ENCODE data around the gene MAFG.
A peak's percentile ranks its signal among the peaks of the same experiment; 100 is the strongest.

Gene MAFG

DNA sequence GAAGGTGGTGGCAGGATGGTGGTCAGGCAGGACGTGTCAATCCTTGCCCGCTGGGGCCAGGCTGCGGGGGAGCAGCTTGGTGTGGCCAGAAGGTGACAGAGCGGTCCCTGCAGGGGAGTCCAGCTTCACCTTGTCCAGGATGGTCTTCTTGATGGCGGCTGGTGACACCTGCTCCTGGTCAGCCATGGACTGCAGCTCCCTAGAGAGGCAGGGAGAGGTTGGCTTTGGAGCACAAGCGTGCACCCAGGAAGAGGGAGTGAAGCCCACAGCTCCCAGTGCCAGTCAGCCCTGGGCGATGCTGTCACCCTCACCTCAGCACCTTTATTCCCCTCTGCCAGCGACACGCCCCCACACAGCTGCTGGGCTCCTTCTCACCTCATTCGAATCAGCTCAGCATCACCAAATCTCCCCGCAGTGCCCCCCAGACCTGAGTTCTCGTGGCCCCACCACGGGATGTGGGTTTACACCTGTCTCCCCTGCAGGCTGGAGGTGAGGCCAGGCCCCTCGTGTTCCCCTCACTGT is 5.7 kb upstream of the MAFG start:
- H3K4me3 ChIP-seq (ENCODE audit: low read depth, low read length), result no peak overlapping the region
- H3K9ac ChIP-seq (ENCODE audit: low read depth, low read length), result no peak overlapping the region
- H3K27me3 ChIP-seq (ENCODE audit: control insufficient read depth, insufficient read depth, low read length), result peaks cover 11% of the 10 kb centered on the region; the same call in 1 of the 2 replicates
- no peak overlapping the region for H3K27ac ChIP-seq (ENCODE audit: low read depth, low read length)
- no peaks in the 10 kb centered on the region for H3K9me3 ChIP-seq (ENCODE audit: control insufficient read depth, insufficient read depth, low read length)
- no peaks in the 10 kb centered on the region for H3K4me1 ChIP-seq (ENCODE audit: control insufficient read depth, insufficient read depth, low read length)
- H3K36me3 ChIP-seq (ENCODE audit: control insufficient read depth, insufficient read depth, low read length), result peaks cover 26% of the 10 kb centered on the region

DNA sequence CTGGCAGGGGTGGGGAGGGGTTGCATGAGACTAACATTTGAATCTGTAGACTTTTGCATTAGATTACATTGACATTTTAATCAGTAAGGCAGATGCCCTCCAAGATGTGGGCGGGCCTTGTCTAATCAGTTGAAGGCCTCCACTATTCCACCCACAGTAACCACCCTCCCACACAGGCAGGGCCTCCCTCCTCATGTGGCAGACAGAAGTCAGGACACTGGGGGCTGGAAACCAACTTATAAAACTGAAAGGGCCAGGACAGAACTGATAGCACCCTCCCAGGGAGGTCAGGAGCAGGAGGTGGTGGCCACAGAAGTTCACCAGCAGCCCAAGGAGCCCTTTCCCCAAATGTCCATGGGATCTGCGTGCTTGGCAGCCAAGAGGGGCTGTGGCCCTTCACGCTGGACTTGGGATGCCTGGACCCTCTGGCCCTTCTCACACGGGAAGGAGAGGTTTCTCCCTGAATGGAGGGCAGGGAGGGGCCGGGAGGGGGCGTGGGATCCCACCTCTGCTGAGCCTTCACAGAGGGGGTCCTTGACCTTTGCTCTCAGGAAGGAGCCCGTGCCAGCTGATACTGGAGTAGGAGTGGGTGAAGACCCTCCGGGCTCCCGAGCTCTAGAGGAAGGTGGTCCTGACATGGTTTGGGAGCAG is 4.9 kb upstream of the MAFG start:
- Histone ChIP-seq H3K4me1 (ENCODE audit: control insufficient read depth, insufficient read depth, low read length) (no peaks in the 10 kb centered on the region), H3K27me3 (ENCODE audit: control insufficient read depth, insufficient read depth, low read length) (peaks cover 12% of the 10 kb centered on the region; the same call in 1 of the 2 replicates), H3K9me3 (ENCODE audit: control insufficient read depth, insufficient read depth, low read length) (no peaks in the 10 kb centered on the region), H3K27ac (ENCODE audit: low read depth, low read length) (no peak overlapping the region), H3K4me3 (ENCODE audit: low read depth, low read length) (no peak overlapping the region), H3K9ac (ENCODE audit: low read depth, low read length) (no peak overlapping the region), H3K36me3 (ENCODE audit: control insufficient read depth, insufficient read depth, low read length) (peaks cover 26% of the 10 kb centered on the region)

DNA sequence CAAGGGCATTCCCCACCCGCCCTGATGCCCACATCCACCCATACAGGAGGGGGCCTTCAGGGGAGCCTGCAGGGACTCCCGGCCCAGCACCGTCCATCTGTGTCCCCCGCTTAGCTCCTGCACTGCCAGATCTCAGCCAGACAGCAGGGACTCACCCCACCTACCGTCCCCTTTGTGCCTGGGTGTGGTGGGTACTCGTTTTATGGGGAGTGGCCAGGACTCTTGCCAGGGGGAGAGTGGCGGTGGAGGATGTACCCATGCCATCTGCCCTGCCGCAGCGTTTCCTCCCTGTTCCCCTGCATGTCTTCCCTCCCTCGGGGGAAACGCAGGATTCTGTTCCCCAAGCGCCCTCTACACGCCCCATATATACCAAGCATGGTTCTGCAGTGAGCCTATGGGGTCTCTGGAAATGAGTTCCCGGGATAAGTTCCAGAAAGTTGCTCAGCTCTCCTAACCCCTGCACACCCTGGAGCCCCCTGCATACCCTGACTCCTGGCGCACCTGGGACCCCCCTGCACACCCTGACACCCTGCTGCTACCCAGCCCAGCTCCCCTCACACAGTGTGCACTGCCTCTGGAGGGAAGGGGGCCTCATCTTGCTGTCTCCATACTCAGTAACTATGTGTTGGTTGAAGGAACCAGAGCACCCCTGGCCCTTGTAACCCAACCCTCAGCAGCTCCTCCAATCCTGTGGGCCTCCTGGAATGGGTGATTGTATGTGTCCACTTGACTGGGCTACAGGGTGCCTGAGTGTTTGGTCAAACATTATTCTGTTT is 4.2 kb upstream of the MAFG start:
- Histone ChIP-seq H3K27ac (ENCODE audit: low read depth, low read length) (no peak overlapping the region), H3K4me1 (ENCODE audit: control insufficient read depth, insufficient read depth, low read length) (no peaks in the 10 kb centered on the region), H3K27me3 (ENCODE audit: control insufficient read depth, insufficient read depth, low read length) (peaks cover 12% of the 10 kb centered on the region; the same call in 1 of the 2 replicates), H3K36me3 (ENCODE audit: control insufficient read depth, insufficient read depth, low read length) (peaks cover 26% of the 10 kb centered on the region), H3K9me3 (ENCODE audit: control insufficient read depth, insufficient read depth, low read length) (no peaks in the 10 kb centered on the region), H3K4me3 (ENCODE audit: low read depth, low read length) (no peak overlapping the region), H3K9ac (ENCODE audit: low read depth, low read length) (no peak overlapping the region)

DNA sequence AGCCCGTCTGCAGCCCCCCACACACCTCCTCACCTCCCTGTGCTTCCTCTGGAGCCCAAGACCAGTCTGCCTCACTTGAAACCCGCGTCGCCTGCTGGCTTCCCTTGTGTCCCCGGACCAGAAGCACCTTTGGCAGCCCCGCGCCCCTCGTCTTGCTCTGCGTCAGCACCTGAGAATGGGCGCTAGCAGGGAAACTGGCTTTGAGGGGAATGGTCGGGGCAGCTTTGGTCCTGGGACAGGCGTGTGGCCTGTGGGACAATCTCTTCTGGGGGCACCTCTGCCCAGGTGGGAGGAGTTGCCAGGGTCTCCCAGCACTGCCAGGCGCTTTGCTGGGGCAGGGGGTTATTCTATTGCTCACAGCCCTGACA is 3.6 kb upstream of the MAFG start:
- Histone ChIP-seq H3K9ac (ENCODE audit: low read depth, low read length) (no peak overlapping the region), H3K36me3 (ENCODE audit: control insufficient read depth, insufficient read depth, low read length) (peaks cover 26% of the 10 kb centered on the region), H3K27me3 (ENCODE audit: control insufficient read depth, insufficient read depth, low read length) (peaks cover 12% of the 10 kb centered on the region; the same call in 1 of the 2 replicates), H3K4me1 (ENCODE audit: control insufficient read depth, insufficient read depth, low read length) (peaks cover 2% of the 10 kb centered on the region; the same call in 1 of the 2 replicates), H3K27ac (ENCODE audit: low read depth, low read length) (no peak overlapping the region), H3K4me3 (ENCODE audit: low read depth, low read length) (no peak overlapping the region), H3K9me3 (ENCODE audit: control insufficient read depth, insufficient read depth, low read length) (no peaks in the 10 kb centered on the region)

DNA sequence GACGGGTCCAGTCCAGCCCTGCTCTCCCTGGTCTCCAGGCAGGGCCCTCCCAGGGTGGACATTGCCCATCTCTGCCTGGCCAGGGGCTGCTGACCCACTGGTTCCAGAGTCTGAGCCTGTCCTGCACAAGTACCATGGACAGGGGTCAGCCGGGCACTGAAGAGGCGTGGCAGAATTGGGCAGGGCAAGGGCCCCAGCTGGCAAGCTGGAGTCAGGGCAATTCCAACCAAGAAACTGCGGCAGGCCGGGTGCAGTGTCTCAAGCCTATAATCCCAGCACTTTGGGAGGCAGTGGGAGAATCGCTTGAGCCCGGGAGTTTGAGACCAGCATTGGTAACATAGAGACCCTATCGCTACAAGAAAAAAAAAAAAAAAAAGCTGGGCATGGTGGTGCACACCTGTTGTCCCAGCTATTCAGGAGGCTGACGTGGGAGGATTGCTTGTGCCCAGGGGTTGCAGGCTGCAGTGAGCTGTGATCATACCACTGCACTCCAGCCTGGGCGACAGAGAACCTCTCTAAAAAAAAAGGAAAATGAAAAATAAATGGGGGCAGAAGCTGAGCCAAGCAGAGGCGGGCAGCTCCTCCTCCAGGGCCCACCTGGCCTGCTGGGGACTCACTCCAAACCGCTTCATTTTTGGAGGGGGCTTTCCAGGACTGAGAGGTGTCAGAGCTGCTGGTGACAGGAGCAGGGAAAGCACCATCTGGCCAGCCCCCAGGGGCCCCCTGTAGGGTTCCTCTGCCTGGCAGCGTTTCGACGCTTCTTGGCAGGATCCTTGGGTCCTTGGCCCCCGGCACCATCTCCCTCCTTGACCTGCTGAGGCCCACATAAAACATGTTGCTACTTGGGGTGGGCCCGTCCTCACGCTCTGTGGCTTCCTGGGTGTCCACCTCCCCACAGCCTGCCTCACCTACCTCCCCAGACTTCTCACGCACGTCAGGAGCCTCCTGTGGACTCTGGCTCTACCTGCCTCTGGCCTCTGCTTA is 2.9 kb upstream of the MAFG start:
- Histone ChIP-seq H3K9me3 (ENCODE audit: control insufficient read depth, insufficient read depth, low read length) (no peaks in the 10 kb centered on the region), H3K4me1 (ENCODE audit: control insufficient read depth, insufficient read depth, low read length) (peaks cover 7% of the 10 kb centered on the region; the same call in 1 of the 2 replicates), H3K27me3 (ENCODE audit: control insufficient read depth, insufficient read depth, low read length) (peaks cover 12% of the 10 kb centered on the region; the same call in 1 of the 2 replicates), H3K36me3 (ENCODE audit: control insufficient read depth, insufficient read depth, low read length) (peaks cover 26% of the 10 kb centered on the region), H3K9ac (ENCODE audit: low read depth, low read length) (no peak overlapping the region), H3K4me3 (ENCODE audit: low read depth, low read length) (no peak overlapping the region), H3K27ac (ENCODE audit: low read depth, low read length) (no peak overlapping the region)

DNA sequence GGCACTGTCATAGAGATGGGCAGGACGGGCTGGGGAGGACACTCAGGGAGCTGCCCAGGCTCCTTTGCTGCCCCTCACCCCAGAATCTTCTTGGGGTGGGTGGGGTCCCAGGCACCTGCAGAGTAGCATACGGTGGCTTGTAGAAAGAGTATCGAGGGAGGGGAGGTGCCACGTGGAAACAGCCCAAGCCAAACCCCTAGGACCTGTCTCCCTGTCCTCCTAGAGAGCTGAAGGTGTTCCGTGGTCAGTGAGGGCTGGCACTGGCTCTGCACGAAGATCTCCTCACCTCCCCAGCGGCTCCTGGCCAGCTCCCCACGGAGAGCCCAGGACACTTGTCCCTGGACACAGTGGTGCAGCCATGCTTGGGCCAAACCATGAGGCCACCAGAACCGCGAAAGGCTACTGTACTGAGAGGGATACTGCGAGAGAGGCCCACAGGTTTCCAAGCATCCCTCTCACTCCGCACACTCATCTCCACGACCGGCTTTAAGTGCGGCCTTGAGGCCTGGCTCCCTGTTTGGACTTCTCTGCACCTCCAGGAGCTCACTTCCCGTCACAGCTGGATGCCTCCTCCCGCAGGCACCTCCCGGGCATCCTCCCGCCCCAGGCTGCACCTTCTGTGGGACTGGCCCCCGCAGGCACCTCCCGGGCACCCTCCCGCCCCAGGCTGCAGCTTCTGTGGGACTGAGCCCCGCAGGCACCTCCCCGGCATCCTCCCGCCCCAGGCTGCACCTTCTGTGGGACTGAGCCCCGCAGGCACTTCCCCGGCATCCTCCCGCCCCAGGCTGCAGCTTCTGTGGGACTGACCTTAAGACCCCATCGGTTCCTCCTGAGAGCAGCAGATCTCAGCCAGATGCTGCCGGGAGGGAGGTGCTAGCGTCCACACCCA is 2.0 kb upstream of the MAFG start:
- no peak overlapping the region for H3K4me3 ChIP-seq (ENCODE audit: low read depth, low read length)
- no peak overlapping the region for H3K9ac ChIP-seq (ENCODE audit: low read depth, low read length)
- no peaks in the 10 kb centered on the region for H3K9me3 ChIP-seq (ENCODE audit: control insufficient read depth, insufficient read depth, low read length)

DNA sequence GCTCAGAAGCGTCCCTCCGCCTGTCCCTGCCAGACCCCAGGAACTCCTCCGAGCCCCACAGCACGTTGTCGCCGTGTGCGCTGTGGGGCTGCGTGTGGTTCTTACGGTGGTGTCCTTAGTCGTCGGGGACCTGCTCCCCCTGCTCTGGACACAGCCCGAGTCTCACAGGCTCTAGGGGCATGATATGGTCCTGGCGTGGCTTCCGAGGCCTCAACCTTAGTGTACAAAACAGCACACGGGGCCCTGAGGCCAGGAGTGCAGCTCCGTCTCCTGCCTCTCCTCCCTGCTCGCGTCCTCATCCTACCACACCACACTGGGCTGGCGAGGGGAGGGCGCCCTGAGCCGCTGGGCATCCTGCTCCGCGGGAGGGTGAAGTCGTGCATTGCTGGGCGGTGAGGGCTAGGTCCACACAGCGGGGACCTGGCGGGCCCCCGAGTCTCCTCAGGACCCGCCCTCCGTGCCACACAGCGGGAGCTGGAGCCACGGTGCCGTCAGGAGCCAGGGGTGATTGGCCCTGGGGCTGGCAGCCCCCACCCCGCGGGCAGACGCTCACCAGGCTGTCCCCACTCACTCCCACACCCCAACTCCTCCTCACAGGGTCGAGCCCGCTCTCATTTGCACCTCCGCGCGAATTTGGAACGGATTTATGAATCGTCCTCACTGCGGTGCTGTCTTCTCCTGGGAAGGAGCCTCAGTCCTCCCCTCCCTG is 1.2 kb upstream of the MAFG start:
- Histone ChIP-seq H3K9me3 (ENCODE audit: control insufficient read depth, insufficient read depth, low read length) (no peaks in the 10 kb centered on the region), H3K36me3 (ENCODE audit: control insufficient read depth, insufficient read depth, low read length) (peaks cover 8% of the 10 kb centered on the region), H3K4me1 (ENCODE audit: control insufficient read depth, insufficient read depth, low read length) (peaks cover 23% of the 10 kb centered on the region), H3K9ac (ENCODE audit: low read depth, low read length) (0 out of 2 replicates have a peak overlapping the region, but pooled peaks have one; percentile 41), H3K27me3 (ENCODE audit: control insufficient read depth, insufficient read depth, low read length) (peaks cover 12% of the 10 kb centered on the region; the same call in 1 of the 2 replicates), H3K27ac (ENCODE audit: low read depth, low read length) (no peak overlapping the region), H3K4me3 (ENCODE audit: low read depth, low read length) (peak overlapping the region; percentile 73)

More for the DNA sequence above, 2.0 kb upstream of the MAFG start:
- peaks cover 15% of the 10 kb centered on the region for H3K4me1 ChIP-seq (ENCODE audit: control insufficient read depth, insufficient read depth, low read length)
- H3K36me3 ChIP-seq (ENCODE audit: control insufficient read depth, insufficient read depth, low read length), result peaks cover 16% of the 10 kb centered on the region
- H3K27me3 ChIP-seq (ENCODE audit: control insufficient read depth, insufficient read depth, low read length), result peaks cover 12% of the 10 kb centered on the region; the same call in 1 of the 2 replicates
- H3K27ac ChIP-seq (ENCODE audit: low read depth, low read length), result no peak overlapping the region

DNA sequence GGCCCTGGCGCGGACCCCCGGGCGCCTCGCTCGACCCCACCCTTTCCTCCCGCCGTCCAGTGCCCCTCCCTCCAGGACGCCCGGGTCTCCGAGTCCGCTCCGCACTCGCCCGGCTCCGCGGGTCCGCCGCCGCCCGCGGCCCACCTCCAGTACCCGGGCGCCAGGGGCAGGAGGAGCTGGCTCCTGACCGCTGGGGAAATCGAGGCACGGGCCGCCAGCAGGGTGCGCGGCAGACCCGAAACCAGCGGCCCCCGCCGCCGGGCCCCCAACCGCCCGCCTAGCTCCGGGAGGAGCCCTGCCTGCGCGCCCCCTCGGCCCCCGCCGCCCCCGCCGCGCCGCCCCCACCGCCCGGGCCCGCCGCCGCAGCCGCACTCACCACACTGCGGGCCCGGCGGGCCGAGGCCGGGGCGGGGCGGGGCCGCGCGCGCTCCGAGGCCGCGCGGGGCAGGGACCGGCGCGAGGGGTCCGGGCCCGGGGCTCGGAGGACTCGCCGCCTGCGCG is 333 bp downstream of the MAFG start:
- Histone ChIP-seq H3K9me3 (ENCODE audit: control insufficient read depth, insufficient read depth, low read length) (no peaks in the 10 kb centered on the region), H3K27me3 (ENCODE audit: control insufficient read depth, insufficient read depth, low read length) (peaks cover 12% of the 10 kb centered on the region; the same call in 1 of the 2 replicates), H3K36me3 (ENCODE audit: control insufficient read depth, insufficient read depth, low read length) (peaks cover 7% of the 10 kb centered on the region), H3K27ac (ENCODE audit: low read depth, low read length) (peak overlapping the region; percentile 88), H3K9ac (ENCODE audit: low read depth, low read length) (peak overlapping the region; percentile 50), H3K4me3 (ENCODE audit: low read depth, low read length) (peak overlapping the region; percentile 73), H3K4me1 (ENCODE audit: control insufficient read depth, insufficient read depth, low read length) (peaks cover 32% of the 10 kb centered on the region)

DNA sequence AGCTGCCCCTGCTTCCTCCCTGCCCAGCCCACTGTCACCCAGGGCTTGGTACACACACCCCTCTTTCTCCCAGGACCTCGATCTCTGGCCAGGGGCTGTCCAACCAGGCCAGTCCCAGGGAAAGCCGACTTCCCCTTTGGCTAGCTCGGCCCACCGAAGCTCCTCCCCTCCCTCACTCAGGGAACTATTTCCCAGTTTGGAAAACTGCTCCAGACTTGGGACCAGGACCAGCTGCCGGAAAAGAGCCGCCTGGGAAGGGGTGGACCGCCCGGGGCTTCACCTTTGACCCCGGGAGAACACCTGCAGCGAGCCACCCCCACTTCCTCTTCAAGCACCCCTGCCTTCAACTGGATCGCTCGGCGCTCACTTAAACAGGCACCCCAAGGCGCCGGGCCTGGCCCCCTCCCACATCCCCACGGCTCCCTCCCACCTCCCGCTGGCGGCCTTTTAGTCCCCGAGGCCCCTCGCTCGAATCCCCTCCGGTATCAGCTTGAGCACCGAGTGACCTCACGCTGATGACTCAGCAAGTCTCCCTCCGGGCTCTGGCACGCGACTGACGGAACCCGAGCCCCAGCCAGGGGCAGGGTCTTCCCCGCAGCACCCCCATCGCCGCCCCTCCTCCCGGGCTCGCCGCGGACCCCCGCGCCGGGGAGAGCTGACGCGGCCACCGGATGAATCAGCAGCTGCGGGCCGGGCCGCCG is 934 bp downstream of the MAFG start:
- H3K9me3 ChIP-seq (ENCODE audit: control insufficient read depth, insufficient read depth, low read length), result no peaks in the 10 kb centered on the region
- peak overlapping the region; percentile 50 for H3K9ac ChIP-seq (ENCODE audit: low read depth, low read length)
- peak overlapping the region; percentile 66 for H3K4me3 ChIP-seq (ENCODE audit: low read depth, low read length)
- H3K36me3 ChIP-seq (ENCODE audit: control insufficient read depth, insufficient read depth, low read length), result peaks cover 13% of the 10 kb centered on the region
- peaks cover 12% of the 10 kb centered on the region; the same call in 1 of the 2 replicates for H3K27me3 ChIP-seq (ENCODE audit: control insufficient read depth, insufficient read depth, low read length)
- H3K4me1 ChIP-seq (ENCODE audit: control insufficient read depth, insufficient read depth, low read length), result peaks cover 32% of the 10 kb centered on the region
- H3K27ac ChIP-seq (ENCODE audit: low read depth, low read length), result peak overlapping the region; percentile 88
